ENCODE results near the gene CHRDL2.

The CHRDL2 gene

GRCh38 chr11:74748211-74749126 lies 17.2 kb upstream of the CHRDL2 start, which contains the start of gene RNF169:
RNF169 (plus strand) TSS chr11:74748849; CDS start chr11:74748881, 32 bp downstream.
- DNase-seq (ENCODE audit: low read depth in 3 of 3, low spot score in 1 of 3) = peak; percentile 69 to 72 (median 70)

DNA sequence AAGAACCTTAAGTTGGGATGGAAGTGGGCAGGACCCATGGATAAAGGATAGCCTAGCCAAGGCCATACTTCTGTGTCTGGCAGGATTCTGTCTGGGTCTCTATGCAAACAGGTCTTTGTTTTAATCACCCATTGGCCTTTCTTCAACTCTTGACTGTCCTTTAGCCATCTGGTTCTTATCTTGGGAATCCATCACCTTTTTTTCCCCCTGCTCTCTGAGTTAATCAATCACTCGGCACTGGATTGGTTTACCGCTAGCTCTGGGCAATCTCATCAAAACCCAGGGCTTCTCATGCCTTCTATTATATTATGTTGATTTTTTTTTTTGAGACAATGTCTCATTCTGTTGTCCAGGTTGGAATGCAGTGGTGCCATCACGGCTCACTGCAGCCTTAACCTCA lies 15.6 kb upstream of the CHRDL2 start:
- no peak for DNase-seq (ENCODE audit: low read depth in 3 of 3, low spot score in 1 of 3)

GRCh38 chr11:74744277-74744676 lies 13.1 kb upstream of the CHRDL2 start:
- no peak for DNase-seq (ENCODE audit: low read depth in 3 of 3, low spot score in 1 of 3)

DNA sequence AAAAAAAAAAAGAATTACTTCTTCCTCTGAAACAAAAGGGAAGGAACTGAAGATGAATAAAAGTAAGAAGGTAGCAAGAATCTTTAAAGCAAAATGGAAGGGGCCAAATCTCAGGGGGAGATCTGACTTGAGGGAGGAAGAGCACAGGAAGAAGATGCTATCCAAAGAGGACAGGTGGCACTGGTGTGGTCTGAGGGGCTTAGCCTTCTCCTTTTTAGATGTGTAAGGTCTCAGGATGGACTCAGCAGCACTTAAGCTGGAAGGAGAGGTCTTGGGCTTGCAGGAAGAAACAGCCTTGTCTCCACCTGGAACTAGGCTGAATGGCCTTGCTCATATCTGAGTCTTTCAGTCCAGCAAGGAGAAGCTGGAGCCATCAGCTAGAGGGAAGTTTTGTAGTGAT lies 12.4 kb upstream of the CHRDL2 start:
- no peak for DNase-seq (ENCODE audit: low read depth in 3 of 3, low spot score in 1 of 3)

- DNase-seq (ENCODE audit: low read depth in 3 of 3, low spot score in 1 of 3) = no peak
These were observed 10.8 kb upstream of the CHRDL2 start for GRCh38 chr11:74742070-74742469.

DNA sequence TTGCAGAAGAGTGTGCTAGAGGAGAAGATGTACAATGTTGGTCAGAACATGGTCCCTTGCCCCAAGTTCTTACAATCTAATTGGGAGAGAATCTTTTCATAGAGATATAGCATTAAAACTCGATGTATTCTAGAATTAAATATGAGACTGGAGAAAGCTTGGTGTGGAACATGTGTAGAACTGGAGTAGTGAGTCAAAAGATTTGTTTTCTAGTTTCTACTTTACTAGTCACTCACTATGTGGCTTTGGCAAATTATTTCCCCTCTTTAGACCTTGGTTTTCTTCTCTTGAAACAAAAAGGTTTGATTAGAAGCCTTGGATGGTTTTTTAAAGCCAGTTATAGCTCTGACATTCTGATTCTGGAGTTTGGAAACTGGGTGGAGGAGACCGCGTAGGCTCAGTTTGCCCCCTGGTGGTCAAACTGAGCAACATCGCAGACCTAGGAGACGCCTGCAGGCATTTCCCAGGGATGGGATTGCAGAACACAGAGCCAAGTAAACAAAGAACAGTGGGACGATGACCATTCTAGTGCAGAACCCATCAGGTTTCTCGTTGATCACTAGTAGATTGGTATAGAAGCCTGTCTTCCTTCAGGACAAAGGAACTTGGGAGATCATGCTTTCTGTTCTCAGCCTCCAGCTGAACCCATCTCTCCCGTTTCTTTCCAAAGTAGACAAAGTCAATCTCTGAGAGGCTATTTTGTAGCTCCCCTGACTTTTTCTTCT lies 8.5 kb upstream of the CHRDL2 start:
- DNase-seq (ENCODE audit: low read depth in 3 of 3, low spot score in 1 of 3) = peak in 1 of 3 donors; percentile 8

DNA sequence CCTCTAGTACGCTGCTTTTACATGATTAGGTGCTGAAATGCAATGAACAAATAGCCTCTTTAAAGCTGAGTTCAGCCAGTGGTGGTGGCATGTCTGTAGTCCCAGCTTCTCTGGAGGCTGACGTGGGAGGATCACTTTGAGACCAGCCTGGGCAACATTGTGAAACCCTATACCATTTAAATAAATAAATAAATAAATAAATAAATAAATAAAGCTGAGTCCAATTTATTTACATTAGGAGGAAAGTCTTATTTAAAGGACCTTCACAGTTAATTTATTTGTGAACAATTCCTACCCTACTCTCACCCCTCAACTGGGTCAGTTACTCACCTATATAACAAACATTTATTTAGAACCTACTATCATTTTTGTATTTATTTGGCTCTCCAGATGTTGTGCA lies 4.8 kb upstream of the CHRDL2 start:
- DNase-seq (ENCODE audit: low read depth in 3 of 3, low spot score in 1 of 3) = no peak

DNA sequence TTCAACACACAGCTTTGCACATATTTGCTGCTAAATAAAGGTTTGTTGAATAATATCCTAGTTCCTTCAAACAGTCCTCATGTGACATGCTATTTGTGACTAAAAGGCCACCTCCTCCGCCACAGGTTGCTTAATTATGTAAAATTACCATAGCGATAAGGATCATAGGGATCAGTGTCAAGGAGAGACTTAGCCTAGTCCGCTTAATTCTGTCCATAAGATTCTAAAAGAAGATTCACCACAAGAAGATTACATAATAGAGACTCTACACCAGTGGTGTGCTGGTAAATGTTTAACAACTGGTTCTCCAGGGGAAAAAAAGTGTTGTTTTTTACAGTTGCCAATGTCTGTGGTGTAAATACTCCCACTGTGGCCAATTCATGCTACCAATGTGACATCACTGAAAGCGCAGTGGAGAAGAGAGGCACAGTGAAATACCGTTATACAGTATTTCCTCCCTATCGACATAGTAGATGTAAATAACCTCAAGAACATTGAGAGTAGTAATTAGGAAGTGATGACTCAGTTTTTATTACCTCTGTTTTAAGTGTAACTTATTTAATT lies 4.2 kb upstream of the CHRDL2 start:
- DNase-seq (ENCODE audit: low read depth in 3 of 3, low spot score in 1 of 3) = no peak

DNA sequence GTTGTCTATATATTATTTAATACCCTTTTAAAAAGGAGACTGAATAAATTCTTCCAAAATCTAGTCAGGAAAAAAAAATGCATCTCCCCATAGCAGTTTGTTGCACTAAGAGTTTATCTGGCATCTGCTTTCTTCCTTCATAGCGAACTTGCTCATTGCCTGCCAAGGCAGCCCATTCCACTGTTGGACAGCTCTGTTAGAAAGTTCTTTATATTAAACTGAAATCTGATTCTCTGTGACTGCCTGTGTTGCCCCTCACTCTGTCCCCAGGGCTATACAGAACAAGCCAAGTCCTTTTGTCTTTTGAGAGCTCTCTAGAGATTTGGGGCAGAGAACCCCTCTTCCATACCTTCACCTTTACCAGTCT lies 3.3 kb upstream of the CHRDL2 start:
- DNase-seq (ENCODE audit: low read depth in 3 of 3, low spot score in 1 of 3) = no peak

GRCh38 chr11:74730571-74731260 lies 510 bp downstream of the CHRDL2 start:
- no peak for DNase-seq (ENCODE audit: low read depth in 3 of 3, low spot score in 1 of 3)

- no peak for DNase-seq (ENCODE audit: low read depth in 3 of 3, low spot score in 1 of 3)
These were observed 1.8 kb downstream of the CHRDL2 start for GRCh38 chr11:74729397-74729796.

DNA sequence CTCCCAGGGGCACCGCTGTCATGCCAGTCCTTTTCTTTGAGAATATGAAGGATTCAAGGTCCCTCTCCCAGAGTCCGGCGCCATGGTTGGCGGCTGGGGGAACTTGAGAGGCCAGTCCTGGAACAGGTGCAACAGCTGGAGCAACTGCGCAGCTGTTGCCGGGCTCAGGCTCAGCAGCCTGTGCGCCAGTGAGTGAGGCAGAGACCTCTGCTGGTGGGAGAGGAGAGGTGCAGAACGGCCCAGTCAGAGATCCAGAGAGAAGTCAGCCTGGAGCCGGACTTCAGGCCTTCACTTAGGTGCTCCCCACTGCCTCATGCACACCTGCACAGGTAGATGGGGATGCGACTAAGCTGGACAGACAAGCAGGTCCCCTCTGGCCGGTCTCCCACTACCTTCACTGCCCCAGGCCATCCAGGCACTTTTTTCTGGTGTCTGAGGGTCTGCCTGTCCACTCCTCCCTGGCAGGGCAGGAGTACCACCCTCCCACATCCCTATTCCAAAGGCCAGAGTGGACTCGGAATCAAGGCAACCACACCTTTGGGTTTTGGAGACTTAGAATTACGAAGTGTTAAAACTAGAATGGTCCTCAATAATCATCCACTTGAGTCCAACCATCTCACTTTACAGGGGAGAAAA lies 4.6 kb downstream of the CHRDL2 start:
- peak in 2 of 3 donors; percentile 22 to 36 for DNase-seq (ENCODE audit: low read depth in 3 of 3, low spot score in 1 of 3)

DNA sequence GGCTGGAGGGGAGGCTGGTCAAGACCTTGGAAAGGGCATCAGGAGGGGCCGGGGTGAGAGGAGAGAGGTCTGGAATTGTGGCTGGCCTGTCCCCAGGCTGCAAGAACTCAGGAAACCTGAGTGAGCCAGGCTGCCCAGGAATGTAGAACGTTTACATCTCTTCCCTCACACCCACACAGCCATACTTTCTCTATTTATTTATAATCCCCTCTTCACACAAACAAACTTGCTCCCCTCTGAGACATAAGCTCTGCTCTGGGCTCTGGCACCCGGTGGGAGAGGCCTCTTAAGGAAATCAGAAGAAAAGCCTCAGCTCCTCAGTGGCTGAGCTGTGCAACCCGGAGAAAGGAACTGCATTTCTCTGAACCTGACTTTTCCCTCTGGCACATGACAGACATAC lies 5.5 kb downstream of the CHRDL2 start:
- DNase-seq (ENCODE audit: low read depth in 3 of 3, low spot score in 1 of 3) = no peak

GRCh38 chr11:74723511-74723910 lies 7.7 kb downstream of the CHRDL2 start:
- no peak for DNase-seq (ENCODE audit: low read depth in 3 of 3, low spot score in 1 of 3)

- DNase-seq (ENCODE audit: low read depth in 3 of 3, low spot score in 1 of 3) = no peak
These were observed 9.8 kb downstream of the CHRDL2 start for GRCh38 chr11:74721479-74721835.

DNA sequence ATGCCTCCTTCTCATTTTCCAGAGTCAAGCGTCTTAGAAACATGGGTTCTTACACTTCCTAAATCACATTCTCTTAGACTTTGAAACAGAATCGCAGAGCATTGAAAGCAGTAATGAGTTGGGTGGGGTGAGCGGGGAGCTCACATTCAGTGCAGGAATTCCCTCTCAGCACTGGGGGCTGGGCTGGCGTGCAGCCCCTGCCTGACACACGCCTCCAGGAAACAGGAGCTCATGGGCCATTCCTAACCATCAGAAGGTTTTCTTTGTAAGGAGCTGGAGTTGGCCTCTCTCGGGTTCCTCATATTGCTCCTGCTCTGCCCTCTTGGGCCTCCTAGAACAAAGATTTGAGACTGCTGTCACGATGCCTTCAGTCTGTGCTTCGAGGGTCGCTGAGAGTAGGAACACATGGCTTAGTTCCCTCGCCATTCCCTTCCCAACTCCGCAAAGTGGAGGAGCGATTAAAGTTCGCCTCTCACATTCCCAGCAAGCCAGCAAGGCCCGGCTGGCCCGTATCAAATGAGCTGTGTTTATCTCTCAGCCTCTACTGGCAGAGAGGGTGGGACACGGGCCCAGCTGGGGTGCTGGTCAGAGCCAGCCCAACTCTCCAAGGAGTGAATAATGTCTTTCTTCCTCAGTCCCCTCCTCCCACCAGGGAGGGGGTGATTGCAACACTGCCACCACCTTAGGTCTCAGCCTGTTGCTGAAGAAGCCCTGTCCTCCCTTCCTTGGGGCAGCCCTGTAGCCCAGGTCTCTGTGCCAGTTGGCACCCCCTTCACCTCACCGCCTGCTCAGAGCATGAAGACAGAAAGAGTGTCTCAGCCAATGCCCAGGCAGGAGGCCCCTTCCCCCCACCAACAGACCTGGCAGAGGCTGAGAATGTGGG lies 10.4 kb downstream of the CHRDL2 start:
- DNase-seq (ENCODE audit: low read depth in 3 of 3, low spot score in 1 of 3) = no peak

DNA sequence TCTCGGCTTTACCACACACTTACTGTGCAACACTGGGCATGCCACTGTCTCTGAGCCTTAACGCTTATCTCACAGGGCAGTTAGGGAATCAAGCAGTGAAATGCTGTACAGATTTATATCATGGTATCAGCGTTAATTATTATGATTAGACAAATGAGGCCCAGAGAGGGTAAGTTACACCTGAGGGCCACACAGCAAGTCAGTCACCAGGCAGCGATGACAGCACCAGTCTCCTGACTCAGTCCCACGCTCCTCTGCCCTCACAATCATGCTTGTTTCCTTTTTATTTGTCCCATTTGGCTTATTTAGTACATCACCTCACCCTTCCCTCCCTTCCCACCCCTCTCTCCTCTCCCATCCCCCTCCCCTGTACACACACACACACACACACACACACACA lies 12.2 kb downstream of the CHRDL2 start:
- no peak for DNase-seq (ENCODE audit: low read depth in 3 of 3, low spot score in 1 of 3)

DNA sequence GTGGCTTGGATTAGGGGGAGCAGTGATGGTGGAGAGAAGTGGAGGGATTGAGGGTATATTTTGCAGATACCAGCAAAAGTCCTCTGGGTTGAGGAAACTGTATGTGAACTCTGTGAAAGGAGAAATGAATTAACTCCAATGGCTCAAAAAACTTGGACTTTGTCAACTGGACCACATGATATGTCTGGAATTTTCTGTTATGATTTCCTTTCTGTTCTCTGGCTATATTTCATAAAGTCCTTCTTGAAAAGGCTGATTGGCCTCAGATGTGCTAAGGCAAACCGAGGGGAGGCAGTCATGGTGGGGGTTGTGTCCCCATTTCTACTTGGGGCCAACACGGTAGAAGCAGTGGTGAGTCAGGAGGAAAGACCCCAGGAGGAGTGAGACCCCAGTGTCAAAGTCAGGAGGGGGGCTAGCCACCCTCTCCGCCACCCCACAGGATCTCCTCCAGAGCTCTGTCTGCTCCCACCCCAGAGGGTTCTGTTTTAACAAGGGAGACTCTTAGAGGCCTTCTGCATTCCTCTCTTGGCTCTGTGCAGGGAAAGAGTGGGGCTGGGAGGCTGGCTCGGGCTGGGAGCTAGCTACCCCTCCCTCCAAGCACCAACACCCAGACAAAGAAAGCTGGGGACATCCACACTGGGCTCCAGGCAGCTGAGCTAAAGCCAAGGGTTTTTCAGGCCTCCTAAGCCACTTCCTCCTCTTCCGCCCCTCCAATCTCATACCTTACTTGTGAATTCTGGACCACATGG lies 13.8 kb downstream of the CHRDL2 start:
- no peak for DNase-seq (ENCODE audit: low read depth in 3 of 3, low spot score in 1 of 3)

DNA sequence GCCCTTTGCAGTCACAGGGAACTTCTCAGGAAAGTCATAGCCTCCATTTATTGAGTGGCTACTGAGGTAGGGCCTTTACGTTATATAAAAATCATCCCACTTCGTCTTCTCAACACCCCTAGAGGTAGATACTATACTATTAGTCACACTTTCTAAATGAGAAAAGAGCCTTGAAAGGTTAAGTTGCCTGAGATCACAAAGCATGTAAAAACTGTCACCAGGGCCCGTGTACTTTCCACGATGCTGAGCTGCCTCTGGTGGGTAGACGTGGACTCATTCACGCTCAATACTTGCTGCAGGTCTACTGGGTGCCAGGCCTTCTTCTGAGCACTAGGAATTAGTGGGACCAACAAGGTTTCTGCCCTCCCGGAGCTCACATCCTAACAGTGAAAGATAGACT lies 16.3 kb downstream of the CHRDL2 start:
- DNase-seq (ENCODE audit: low read depth in 3 of 3, low spot score in 1 of 3) = no peak
